ENCODE data around the gene ABCB6. TPM values are rescaled to one million over a fixed set of nuclear protein-coding genes. Genes with fewer than 3 reads are reported as not detected.

Gene ABCB6
- total RNA-seq, 1 experiment from 2014 or later = 21.1 TPM

- ATAC-seq (no peak), DNase-seq (no peak)
- H2AFZ ChIP-seq (ENCODE audit: low read length) = no peak overlapping the region
- CTCF ChIA-PET = no interaction called here
- no TSS peak for BruUV-seq (replicated peaks)
- TF ChIP-seq EZH2 (IDR thresholded peaks at IDR 0.05; ENCODE audit: low read length, unreplicated experiment) = no peak
- no peak for TF ChIP-seq EZH2phosphoT487 (IDR thresholded peaks at IDR 0.05; ENCODE audit: borderline replicate concordance, low read length)
- TF ChIP-seq CTCF (conservative IDR thresholded peaks at IDR 0.05; ENCODE audit: low read depth, low read length) = no peak
- H3K4me1 ChIP-seq (ENCODE audit: insufficient read depth, low read length) = peaks cover 20% of the 10 kb centered on the region
- POLR2A ChIA-PET (ENCODE audit: unreplicated experiment) = no interaction called here
- no peak overlapping the region for H3K4me2 ChIP-seq (ENCODE audit: low read length)
- no peak overlapping the region for H3K4me3 ChIP-seq (ENCODE audit: low read length)
- H4K20me1 ChIP-seq (ENCODE audit: low read length) = no peaks in the 10 kb centered on the region
- H3K9me2 ChIP-seq (replicated peaks; ENCODE audit: low read length) = no peaks in the 10 kb centered on the region
- peaks cover 4% of the 10 kb centered on the region for H3K36me3 ChIP-seq (ENCODE audit: low read depth, low read length)
- H3K79me2 ChIP-seq (ENCODE audit: low read length) = peaks cover 5% of the 10 kb centered on the region; the same call in 1 of the 2 replicates
- no peaks in the 10 kb centered on the region for H3K27me3 ChIP-seq (ENCODE audit: low read length)
- no peak overlapping the region for H3K27ac ChIP-seq (ENCODE audit: low read length)
- no peak overlapping the region for H3K9ac ChIP-seq (ENCODE audit: low read length)
- H3F3A ChIP-seq (ENCODE audit: low read length, unreplicated experiment) = no peaks in the 10 kb centered on the region
- intact Hi-C loops (cut with micrococcal nuclease) = no loop called here
- no peaks in the 10 kb centered on the region for H3K9me3 ChIP-seq (ENCODE audit: low read length)
Measured at GRCh38 chr2:219209236-219210195, 9.2 kb downstream of the ABCB6 start.

DNA sequence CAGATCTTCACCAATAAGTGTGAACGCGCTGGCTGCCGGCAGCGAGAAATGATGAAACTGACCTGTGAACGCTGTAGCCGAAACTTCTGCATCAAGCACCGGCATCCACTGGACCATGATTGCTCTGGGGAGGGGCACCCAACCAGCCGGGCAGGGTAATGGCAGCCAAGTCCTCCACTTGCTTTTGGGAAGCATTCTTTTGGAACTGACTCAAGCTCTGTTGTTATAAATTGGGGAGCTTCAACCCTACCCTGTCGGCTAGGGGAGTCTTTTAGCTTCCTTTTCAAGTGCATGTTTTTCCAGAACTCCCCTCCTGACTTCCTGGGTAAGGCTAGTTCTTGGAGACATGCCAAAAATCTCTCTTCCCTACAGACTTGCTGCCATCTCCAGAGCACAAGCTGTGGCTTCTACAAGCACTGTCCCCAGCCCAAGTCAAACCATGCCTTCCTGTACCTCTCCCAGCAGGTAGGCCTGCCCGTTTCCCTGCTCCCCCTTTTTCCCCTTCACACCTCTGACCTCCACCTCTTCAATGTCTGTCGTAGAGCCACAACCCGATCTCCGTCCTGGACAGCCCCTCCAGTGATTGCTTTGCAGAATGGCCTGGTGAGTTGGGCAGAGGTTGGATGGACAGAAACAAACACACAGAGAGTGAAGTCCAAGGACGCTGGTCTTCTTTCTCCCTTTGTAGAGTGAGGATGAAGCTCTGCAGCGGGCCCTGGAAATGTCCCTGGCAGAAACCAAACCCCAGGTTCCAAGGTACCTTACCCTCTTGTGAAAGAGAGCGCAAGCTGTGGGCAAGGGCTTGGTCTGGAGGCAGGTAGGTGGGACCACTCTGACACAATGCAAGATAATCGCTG, 10.6 kb downstream of the ABCB6 start:
- Histone ChIP-seq H3K27ac (ENCODE audit: low read length) (no peak overlapping the region), H3K9ac (ENCODE audit: low read length) (no peak overlapping the region), H3K4me3 (ENCODE audit: low read length) (peak overlapping the region; percentile 66), H3K79me2 (ENCODE audit: low read length) (peaks cover 5% of the 10 kb centered on the region; the same call in 1 of the 2 replicates), H3K27me3 (ENCODE audit: low read length) (no peaks in the 10 kb centered on the region), H3K9me3 (ENCODE audit: low read length) (no peaks in the 10 kb centered on the region), H3K36me3 (ENCODE audit: low read depth, low read length) (peaks cover 2% of the 10 kb centered on the region; the same call in 1 of the 2 replicates), H3F3A (ENCODE audit: low read length, unreplicated experiment) (no peaks in the 10 kb centered on the region), H3K4me2 (ENCODE audit: low read length) (peak overlapping the region; percentile 96), H2AFZ (ENCODE audit: low read length) (peak overlapping the region; percentile 61), H4K20me1 (ENCODE audit: low read length) (no peaks in the 10 kb centered on the region), H3K4me1 (ENCODE audit: insufficient read depth, low read length) (peaks cover 20% of the 10 kb centered on the region), H3K9me2 (replicated peaks; ENCODE audit: low read length) (no peaks in the 10 kb centered on the region)
- TF ChIP-seq EZH2 (IDR thresholded peaks at IDR 0.05; ENCODE audit: low read length, unreplicated experiment) = no peak
- TF ChIP-seq CTCF (conservative IDR thresholded peaks at IDR 0.05; ENCODE audit: low read depth, low read length) = no peak
- no peak for TF ChIP-seq EZH2phosphoT487 (IDR thresholded peaks at IDR 0.05; ENCODE audit: borderline replicate concordance, low read length)
- POLR2A ChIA-PET (ENCODE audit: unreplicated experiment) = interaction anchor here (0.6 kb wide), 1 partner anchor 50 kb away, joined by 4 read pairs; no protein-coding TSS in a partner anchor
- intact Hi-C loops (cut with micrococcal nuclease) = loop anchor here (1.0 kb wide), 2 partner anchors 9 to 48 kb away; partner anchors contain the start of gene NHEJ1
- ATAC-seq = no peak; the same call in 1 of the 2 replicates
- CTCF ChIA-PET = interaction anchor here (0.7 kb wide), 1 partner anchor 522 kb away, joined by 4 read pairs; no protein-coding TSS in a partner anchor
- no TSS peak for BruUV-seq (replicated peaks)
- DNase-seq = peak; percentile 38
